Stimulated activated naive CD8-positive, alpha-beta T cell treated with anti-CD3 and anti-CD28 coated beads, Interleukin-15, Interleukin-2, amounts not matched to agents 100 ng/mL and 50 ng/mL, for 24 hours (primary cell): ENCODE data around the gene TNFRSF8.

Source experiments
- H3K27ac Mint-ChIP-seq: one replicate; pipeline ENCODE4 v1.8.0; 2021; ENCODE audit warnings: mild to moderate bottlenecking, mixed read lengths
- H3K27me3 Mint-ChIP-seq: one replicate; pipeline ENCODE4 v1.8.0; 2021; ENCODE audit warnings: mixed read lengths
- H3K36me3 Mint-ChIP-seq: one replicate; pipeline ENCODE4 v1.8.0; 2021; ENCODE audit warnings: low read depth, mixed read lengths
- H3K4me1 Mint-ChIP-seq: one replicate; pipeline ENCODE4 v1.8.0; 2021; ENCODE audit warnings: low read depth, mixed read lengths
- H3K4me3 Mint-ChIP-seq: one replicate; pipeline ENCODE4 v1.8.0; 2021; ENCODE audit warnings: mild to moderate bottlenecking, mixed read lengths
- H3K9me3 Mint-ChIP-seq: one replicate; pipeline ENCODE4 v1.8.0; 2021; ENCODE audit warnings: mixed read lengths

TNFRSF8 gene

GRCh38 chr1:12150456-12151200 lies 87.5 kb downstream of the TNFRSF8 start:
- H3K4me3 Mint-ChIP-seq, result peak overlapping the region; percentile 49
- H3K4me1 Mint-ChIP-seq, result peaks cover 88% of the 10 kb centered on the region
- peaks cover 5% of the 10 kb centered on the region for H3K36me3 Mint-ChIP-seq
- H3K9me3 Mint-ChIP-seq, result peaks cover 7% of the 10 kb centered on the region
- peak overlapping the region; percentile 89 for H3K27ac Mint-ChIP-seq
- no peaks in the 10 kb centered on the region for H3K27me3 Mint-ChIP-seq

- peaks cover 5% of the 10 kb centered on the region for H3K36me3 Mint-ChIP-seq
- H3K4me3 Mint-ChIP-seq, result peak overlapping the region; percentile 21
- peaks cover 7% of the 10 kb centered on the region for H3K9me3 Mint-ChIP-seq
- peak overlapping the region; percentile 89 for H3K27ac Mint-ChIP-seq
- H3K27me3 Mint-ChIP-seq, result no peaks in the 10 kb centered on the region
- peaks cover 89% of the 10 kb centered on the region for H3K4me1 Mint-ChIP-seq
These were observed 88.4 kb downstream of the TNFRSF8 start for GRCh38 chr1:12151465-12151864.

- peak overlapping the region; percentile 0 for H3K4me3 Mint-ChIP-seq
- peak overlapping the region; percentile 56 for H3K27ac Mint-ChIP-seq
- H3K36me3 Mint-ChIP-seq, result peaks cover 5% of the 10 kb centered on the region
- peaks cover 7% of the 10 kb centered on the region for H3K9me3 Mint-ChIP-seq
- H3K4me1 Mint-ChIP-seq, result peaks cover 89% of the 10 kb centered on the region
- no peaks in the 10 kb centered on the region for H3K27me3 Mint-ChIP-seq
These were observed 89.2 kb downstream of the TNFRSF8 start for GRCh38 chr1:12152113-12152891.

- peaks cover 7% of the 10 kb centered on the region for H3K9me3 Mint-ChIP-seq
- H3K4me3 Mint-ChIP-seq, result no peak overlapping the region
- peaks cover 89% of the 10 kb centered on the region for H3K4me1 Mint-ChIP-seq
- H3K27ac Mint-ChIP-seq, result peak overlapping the region; percentile 79
- H3K27me3 Mint-ChIP-seq, result no peaks in the 10 kb centered on the region
- peaks cover 5% of the 10 kb centered on the region for H3K36me3 Mint-ChIP-seq
These were observed 90.2 kb downstream of the TNFRSF8 start for GRCh38 chr1:12153181-12153785.

GRCh38 chr1:12155328-12155727 lies 92.2 kb downstream of the TNFRSF8 start:
- Mint-ChIP-seq H3K36me3 (no peaks in the 10 kb centered on the region), H3K27me3 (no peaks in the 10 kb centered on the region), H3K4me1 (peaks cover 89% of the 10 kb centered on the region), H3K4me3 (no peak overlapping the region), H3K9me3 (peaks cover 4% of the 10 kb centered on the region), H3K27ac (peak overlapping the region; percentile 66)

- Mint-ChIP-seq H3K27me3 (no peaks in the 10 kb centered on the region), H3K4me3 (peak overlapping the region; percentile 69)
These were observed 94.5 kb downstream of the TNFRSF8 start for GRCh38 chr1:12157366-12158231.

GRCh38 chr1:12158357-12159092 lies 95.4 kb downstream of the TNFRSF8 start:
- H3K4me3 Mint-ChIP-seq, result peak overlapping the region; percentile 69
- H3K4me1 Mint-ChIP-seq, result peaks cover 89% of the 10 kb centered on the region
- no peaks in the 10 kb centered on the region for H3K27me3 Mint-ChIP-seq
- H3K9me3 Mint-ChIP-seq, result no peaks in the 10 kb centered on the region
- no peaks in the 10 kb centered on the region for H3K36me3 Mint-ChIP-seq
- peak overlapping the region; percentile 98 for H3K27ac Mint-ChIP-seq

More at GRCh38 chr1:12157366-12158231, 94.5 kb downstream of the TNFRSF8 start:
- Mint-ChIP-seq H3K36me3 (no peaks in the 10 kb centered on the region), H3K4me1 (peaks cover 89% of the 10 kb centered on the region), H3K9me3 (no peaks in the 10 kb centered on the region), H3K27ac (peak overlapping the region; percentile 98)

- Mint-ChIP-seq H3K4me3 (no peak overlapping the region), H3K36me3 (no peaks in the 10 kb centered on the region)
These were observed 96.7 kb downstream of the TNFRSF8 start for GRCh38 chr1:12159816-12160215.

GRCh38 chr1:12161324-12161661 lies 98.2 kb downstream of the TNFRSF8 start:
- Mint-ChIP-seq H3K27ac (peak overlapping the region; percentile 90), H3K27me3 (no peaks in the 10 kb centered on the region), H3K4me1 (peaks cover 92% of the 10 kb centered on the region)

More at GRCh38 chr1:12159816-12160215, 96.7 kb downstream of the TNFRSF8 start:
- H3K9me3 Mint-ChIP-seq, result no peaks in the 10 kb centered on the region
- H3K27me3 Mint-ChIP-seq, result no peaks in the 10 kb centered on the region
- peak overlapping the region; percentile 74 for H3K27ac Mint-ChIP-seq
- H3K4me1 Mint-ChIP-seq, result peaks cover 97% of the 10 kb centered on the region

GRCh38 chr1:12161662-12162458 lies 98.8 kb downstream of the TNFRSF8 start:
- Mint-ChIP-seq H3K9me3 (no peaks in the 10 kb centered on the region), H3K4me1 (peaks cover 89% of the 10 kb centered on the region), H3K27ac (peak overlapping the region; percentile 90), H3K27me3 (no peaks in the 10 kb centered on the region), H3K36me3 (no peaks in the 10 kb centered on the region), H3K4me3 (peak overlapping the region; percentile 49)

More at GRCh38 chr1:12161324-12161661, 98.2 kb downstream of the TNFRSF8 start:
- H3K4me3 Mint-ChIP-seq, result no peak overlapping the region
- H3K36me3 Mint-ChIP-seq, result no peaks in the 10 kb centered on the region
- H3K9me3 Mint-ChIP-seq, result no peaks in the 10 kb centered on the region

GRCh38 chr1:12162459-12163137 lies 99.5 kb downstream of the TNFRSF8 start:
- Mint-ChIP-seq H3K27ac (peak overlapping the region; percentile 90), H3K9me3 (no peaks in the 10 kb centered on the region), H3K27me3 (no peaks in the 10 kb centered on the region), H3K36me3 (peaks cover 3% of the 10 kb centered on the region), H3K4me3 (peak overlapping the region; percentile 49), H3K4me1 (peaks cover 84% of the 10 kb centered on the region)

GRCh38 chr1:12163210-12163609 lies 100.1 kb downstream of the TNFRSF8 start:
- peaks cover 9% of the 10 kb centered on the region for H3K36me3 Mint-ChIP-seq
- no peaks in the 10 kb centered on the region for H3K9me3 Mint-ChIP-seq
- peak overlapping the region; percentile 90 for H3K27ac Mint-ChIP-seq
- no peaks in the 10 kb centered on the region for H3K27me3 Mint-ChIP-seq
- H3K4me3 Mint-ChIP-seq, result peak overlapping the region; percentile 17
- peaks cover 84% of the 10 kb centered on the region for H3K4me1 Mint-ChIP-seq

- Mint-ChIP-seq H3K4me1 (peaks cover 82% of the 10 kb centered on the region), H3K4me3 (no peak overlapping the region), H3K36me3 (peaks cover 17% of the 10 kb centered on the region), H3K27ac (no peak overlapping the region), H3K9me3 (no peaks in the 10 kb centered on the region), H3K27me3 (no peaks in the 10 kb centered on the region)
These were observed 101.1 kb downstream of the TNFRSF8 start for GRCh38 chr1:12164210-12164609.
